GM18907 (cell line): ENCODE data around the gene PDE9A.

Source experiments
- ATAC-seq: cut with Tn5 transposase; IDR thresholded peaks from one replicate; pipeline ENCODE4 v1.9.1; 2021; ENCODE audit warnings: mild to moderate bottlenecking, moderate library complexity; ENCODE audit not compliant: unreplicated experiment

The PDE9A gene

DNA sequence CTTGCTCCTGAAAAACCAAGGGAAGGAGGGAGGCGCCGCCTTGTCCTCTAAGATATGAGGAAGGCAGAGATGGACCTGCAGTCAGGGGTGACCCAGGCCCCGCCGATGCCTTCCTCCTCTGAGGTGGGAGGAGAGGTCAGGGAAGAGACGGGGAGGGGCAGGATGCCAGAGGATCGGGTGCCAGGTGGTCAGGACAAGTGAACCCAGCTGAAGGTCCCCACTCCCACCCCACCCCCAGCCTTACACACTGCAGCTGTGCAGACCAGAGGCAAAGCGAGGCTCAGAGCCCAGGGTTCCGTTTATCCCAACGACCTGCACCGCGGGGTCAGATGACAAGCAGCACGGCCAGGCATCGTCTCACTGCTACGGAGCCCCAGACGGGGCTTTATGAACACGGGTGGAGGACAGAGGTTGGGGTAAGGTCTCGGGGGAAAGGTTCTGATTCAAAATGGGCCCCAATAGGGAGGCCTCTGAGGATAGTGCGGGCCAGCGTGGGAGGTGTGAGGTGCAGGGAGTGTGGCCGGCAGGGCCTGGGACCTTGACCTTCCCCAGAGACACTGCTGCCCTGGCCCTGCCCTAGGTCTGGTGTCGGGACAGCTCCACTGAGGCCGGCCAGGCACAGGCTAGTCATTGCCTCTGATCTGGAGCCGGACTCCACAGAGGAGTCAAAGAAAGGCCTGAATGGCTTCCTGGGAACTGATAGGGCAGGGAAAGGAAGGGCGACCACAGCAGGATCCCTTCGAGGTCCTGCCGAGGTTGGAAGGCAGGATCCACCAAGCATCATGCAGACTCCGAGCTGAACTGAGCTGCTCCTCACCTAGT lies 113.5 kb downstream of the PDE9A start:
- no peak for ATAC-seq

DNA sequence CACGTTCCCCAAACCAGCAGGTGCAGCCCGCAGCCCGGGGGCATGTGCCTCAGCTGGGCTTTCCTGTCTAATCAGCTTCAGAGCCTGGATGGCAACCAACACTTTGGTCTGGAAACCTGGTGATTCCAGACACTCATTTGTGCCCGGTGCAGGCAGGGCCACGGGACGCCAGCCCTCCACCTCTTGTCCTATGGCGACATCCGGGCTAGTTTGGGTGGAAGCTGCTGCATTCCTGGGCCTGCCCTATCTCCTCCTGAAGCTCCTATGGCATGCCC lies 114.1 kb downstream of the PDE9A start:
- no peak for ATAC-seq

DNA sequence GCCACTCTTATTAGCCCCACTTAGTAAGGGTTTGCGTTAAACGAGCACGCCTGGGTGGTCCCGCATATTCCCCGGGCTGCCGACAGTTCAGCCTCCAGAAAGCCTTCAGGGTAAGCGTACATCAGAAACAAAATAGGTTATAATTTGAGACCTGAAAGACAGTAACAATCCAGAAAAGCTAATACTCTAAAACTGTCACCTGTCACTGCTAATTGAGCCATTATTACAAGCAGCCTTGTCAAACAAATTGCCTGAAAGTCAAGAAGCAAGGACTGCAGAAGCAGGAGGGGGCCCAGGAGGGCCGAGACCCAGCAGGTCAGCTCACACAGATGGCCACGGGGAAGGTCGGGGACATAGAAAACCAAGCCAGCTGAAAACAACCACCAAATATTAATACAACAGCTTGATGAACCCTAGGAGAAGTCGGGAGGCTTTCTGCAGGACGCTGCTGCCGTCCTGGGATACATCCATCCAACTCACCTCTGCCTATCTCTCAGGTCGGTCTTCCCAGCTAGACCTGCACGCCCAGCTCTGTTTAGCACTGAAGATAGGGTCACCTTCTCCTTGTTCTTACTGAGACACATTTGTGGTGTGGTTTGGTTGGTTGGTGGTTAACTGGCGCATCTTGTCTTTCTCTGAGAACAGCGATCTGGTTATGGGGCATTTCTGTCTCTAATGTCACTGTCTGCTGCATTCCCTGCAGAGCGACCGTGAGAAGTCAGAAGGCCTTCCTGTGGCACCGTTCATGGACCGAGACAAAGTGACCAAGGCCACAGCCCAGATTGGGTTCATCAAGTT lies 115.1 kb downstream of the PDE9A start:
- ATAC-seq, result no peak

DNA sequence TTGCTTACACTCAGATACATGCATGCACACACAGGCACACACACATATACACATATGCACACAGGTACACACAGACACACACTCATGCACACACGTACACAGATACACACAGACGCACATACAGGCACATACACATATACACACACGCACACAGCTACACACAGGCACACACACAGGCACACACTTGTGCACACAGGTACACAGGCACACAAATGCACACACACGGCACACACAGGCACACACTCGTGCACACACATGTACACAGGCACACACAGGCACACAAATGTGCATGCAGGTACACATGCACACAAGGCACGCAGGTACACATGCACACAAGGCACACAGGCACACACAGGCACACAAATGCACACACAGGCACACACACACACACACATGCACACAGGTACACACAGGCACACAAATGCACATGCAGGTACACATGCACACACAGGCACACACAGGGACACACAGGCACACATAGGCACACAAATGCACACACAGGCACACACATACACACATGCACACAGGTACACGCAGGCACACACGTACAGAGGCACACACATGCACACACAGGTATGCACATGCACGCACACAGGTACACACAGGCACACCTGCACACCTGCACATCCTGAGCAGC lies 115.9 kb downstream of the PDE9A start:
- no peak for ATAC-seq

DNA sequence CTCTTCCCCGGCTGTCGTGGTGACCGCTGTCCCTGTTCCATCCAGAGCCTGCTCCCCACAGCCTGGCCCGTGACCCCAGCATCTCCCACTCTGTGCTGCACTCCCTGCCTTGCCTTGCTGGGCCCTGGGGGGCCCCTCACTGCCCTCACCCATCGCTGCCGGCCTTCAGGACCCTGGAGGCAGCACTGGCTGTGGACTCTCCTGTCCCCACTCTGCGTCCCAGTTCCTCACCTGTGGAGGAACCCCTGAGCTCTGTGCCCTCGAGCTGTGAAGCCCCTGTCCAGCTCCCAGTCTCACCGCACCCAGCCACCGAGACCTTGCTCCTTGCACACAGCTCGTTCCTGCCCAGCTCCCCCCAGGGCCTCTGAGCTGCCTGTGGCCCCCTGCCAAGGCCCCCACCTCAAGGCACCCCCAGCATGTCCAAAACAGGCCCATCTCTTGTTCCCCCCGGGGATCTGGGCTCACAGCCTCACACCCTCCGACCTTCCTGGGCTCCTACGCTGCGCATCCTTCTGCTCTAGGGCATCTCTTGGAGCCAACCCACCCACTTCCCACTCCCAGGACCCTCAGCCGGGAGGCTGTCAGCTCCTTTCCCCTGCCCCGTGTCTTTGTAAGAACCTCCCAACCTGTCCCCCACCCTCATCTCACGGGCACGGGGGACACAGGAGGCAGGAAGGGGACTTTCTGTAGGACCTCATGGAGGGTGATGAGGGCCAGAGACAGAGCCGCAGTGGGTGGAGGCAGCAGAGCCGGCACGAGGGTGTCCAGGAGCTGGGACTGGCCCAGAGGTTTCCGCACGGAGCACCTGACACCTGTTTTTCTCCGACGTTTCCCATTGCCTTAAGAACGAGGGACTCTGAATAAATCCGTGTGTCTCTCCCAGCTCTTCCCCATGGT lies 116.6 kb downstream of the PDE9A start:
- ATAC-seq, result no peak

DNA sequence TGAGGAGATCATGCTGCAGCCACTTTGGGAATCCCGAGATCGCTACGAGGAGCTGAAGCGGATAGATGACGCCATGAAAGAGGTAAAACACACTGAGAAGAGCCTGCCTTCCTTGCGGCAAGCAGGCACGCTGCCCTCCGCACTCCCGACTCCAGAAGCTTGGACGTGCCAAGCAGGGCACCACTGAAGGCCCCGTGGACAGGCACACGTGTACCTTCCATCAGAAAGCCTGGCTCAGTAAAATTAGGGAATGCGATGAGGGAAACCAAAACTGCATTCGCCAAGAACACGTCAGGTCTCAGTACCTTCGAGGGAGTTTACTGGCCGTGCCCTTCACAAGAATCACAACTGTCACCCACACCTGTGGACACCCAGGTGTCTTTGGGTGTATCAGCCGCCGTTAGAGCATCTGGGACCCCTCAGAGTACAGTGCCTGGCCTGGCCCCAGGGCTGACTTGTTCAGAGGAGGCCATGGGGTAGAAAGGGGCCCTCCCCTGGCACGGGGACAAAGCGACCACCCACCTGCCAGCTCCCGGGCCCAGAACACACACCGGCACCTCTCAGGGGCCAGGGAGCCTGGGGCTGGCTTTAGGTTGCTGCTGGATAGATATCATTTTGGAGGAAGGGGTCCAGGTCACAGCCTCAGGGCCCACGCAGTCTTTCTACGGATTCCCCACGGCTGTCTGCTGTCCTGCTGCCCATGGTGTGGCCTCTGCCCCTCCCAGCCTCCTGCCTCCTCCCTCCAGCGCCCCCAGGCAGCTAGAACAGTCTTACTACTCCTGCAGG lies 117.5 kb downstream of the PDE9A start:
- ATAC-seq, result no peak

DNA sequence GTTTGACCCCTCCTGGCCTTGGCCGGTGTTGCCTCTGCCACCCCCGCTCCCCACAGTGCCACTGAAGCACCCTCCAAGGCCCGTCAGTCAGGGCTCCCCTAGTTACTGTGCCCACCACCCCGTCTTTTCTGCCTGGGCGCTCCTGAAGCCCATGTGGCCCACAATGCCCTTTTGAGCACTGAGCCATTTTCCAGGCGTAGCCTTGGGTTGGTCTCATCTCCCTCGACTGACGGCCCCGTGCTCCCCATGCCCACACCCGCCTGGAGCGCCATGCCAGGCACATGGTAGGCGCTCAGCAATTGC lies 118.0 kb downstream of the PDE9A start:
- no peak for ATAC-seq

DNA sequence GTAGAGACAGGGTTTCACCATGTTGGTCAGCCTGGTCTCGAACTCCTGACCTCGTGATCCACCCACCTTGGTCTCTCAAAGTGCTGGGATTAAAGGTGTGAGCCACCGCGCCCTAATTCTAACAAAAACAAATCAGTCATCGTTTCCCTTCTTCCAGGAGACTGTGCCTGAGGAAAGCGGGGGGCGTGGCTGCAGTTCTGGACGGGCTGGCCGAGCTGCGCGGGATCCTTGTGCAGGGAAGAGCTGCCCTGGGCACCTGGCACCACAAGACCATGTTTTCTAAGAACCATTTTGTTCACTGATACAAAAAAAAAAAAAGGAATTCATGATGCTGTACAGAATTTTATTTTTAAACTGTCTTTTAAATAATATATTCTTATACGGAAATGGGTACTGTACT lies 121.7 kb downstream of the PDE9A start:
- ATAC-seq, result no peak

DNA sequence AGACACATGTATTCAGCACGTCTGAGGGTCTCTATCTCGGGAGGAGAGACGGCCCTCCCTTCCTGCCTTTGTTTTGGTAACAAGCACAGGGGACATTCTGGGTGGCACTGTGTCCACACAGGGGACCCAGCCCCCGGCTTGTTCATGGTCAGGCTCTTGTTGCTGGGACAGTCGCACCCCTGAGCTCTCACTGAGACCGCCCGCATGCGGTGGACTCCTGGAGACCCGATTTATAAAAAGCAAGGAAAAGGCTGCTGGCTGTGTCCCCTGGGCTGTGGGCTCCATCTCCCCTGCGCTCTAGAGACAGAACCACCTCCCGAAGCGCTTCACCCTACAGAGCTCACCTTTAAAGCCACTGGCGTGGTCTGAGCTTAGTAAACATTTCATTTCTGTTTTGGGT lies 122.5 kb downstream of the PDE9A start:
- no peak for ATAC-seq

DNA sequence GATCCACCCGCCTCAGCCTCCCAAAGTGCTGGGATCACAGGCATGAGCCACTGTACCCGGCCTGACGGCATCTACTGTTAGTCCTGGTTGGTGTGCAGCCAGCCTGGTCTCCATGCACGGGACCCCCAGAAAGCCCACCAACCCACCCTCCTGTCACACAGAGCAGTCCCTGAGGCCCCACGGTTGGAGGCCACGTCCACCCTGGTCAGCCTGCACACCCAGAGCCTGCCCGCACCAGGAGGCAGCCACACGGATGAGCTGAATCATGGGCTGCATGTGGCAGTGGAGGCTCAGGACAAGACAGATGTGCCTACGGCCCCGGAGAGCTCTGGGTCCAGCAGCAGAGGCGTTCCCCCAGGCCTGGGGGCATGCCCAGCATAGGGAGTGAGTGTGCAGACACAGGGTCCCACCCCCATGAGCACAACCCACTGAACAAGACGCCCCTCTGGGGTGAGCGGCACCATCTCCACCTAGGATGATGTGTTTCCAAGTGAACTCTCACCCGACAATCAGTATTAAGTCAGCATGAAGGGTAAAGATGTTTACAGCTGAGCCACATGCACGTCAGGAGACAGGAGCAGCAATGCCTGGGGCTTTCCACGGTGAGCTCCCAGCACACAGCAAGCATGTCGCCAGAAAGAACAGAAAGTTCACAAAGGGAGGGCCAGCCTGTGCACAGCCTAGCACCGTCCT lies 123.8 kb downstream of the PDE9A start:
- ATAC-seq, result no peak

DNA sequence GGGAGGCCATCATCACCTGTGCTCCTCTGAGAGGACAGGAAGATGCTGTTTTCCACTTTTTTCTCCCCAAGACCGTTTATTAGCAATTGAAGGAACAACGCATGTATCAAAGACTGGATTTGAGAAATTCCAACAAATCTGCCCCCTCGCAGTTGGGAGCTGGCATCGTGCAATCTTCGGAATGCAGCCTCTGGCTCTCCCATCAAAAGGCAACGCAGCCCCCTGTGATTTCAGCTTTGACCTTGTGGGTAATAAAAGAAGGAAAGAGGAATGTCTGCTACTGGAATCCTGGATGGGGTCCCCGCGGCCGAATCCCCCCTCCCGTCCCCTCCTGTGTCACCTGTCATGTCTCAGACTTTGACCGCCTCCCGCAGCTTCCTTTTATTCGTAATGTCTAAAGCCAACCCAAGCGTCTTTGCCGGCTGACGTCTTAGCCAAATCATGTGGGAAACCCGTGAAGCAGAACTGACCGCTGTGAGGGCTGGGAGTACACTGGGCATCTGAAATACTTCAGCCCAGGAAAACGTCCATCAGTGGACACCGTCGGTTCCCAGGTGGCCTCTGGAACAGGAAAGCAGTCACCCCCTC lies 124.4 kb downstream of the PDE9A start:
- ATAC-seq, result no peak

DNA sequence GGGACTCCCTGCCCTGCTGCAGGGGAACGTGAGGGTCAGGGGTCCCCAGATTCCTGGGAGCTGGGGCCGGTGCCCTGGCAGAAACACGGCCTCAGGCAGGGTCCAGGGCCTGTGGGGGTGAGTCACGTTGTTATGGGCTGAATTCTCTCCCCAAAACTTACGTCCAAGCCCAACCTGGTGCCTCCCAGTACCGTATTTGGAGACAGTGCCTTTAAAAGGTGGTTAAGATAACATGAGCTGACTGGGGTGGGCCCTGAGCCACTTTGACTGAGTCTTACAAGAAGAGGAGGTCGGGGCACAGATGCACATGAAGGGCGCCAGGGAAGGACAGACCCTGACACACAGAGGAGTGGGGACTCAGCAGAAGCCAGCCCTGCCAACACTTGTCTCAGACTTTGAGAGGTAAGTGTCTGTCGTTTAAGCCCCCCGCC lies 126.0 kb downstream of the PDE9A start:
- ATAC-seq, result no peak

DNA sequence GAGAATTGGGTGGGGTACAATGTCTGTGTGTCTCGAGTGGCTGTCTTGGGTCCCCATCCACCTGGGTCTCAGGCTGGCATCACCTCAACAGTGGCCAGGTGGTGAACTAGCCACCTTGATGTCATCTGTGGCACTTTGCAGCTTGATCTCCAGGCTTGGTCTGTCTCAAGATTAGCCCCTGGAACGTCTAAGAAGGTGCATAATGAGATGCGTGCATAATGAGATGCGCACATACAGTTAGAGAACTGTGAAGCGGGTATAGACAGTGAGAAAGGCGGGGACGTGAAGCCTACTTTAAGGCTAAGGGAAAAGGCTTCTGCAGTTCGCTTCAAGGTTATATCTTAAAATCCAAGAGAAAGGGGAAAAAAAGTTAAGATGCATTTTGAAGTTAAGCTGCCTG lies 127.2 kb downstream of the PDE9A start:
- no peak for ATAC-seq

DNA sequence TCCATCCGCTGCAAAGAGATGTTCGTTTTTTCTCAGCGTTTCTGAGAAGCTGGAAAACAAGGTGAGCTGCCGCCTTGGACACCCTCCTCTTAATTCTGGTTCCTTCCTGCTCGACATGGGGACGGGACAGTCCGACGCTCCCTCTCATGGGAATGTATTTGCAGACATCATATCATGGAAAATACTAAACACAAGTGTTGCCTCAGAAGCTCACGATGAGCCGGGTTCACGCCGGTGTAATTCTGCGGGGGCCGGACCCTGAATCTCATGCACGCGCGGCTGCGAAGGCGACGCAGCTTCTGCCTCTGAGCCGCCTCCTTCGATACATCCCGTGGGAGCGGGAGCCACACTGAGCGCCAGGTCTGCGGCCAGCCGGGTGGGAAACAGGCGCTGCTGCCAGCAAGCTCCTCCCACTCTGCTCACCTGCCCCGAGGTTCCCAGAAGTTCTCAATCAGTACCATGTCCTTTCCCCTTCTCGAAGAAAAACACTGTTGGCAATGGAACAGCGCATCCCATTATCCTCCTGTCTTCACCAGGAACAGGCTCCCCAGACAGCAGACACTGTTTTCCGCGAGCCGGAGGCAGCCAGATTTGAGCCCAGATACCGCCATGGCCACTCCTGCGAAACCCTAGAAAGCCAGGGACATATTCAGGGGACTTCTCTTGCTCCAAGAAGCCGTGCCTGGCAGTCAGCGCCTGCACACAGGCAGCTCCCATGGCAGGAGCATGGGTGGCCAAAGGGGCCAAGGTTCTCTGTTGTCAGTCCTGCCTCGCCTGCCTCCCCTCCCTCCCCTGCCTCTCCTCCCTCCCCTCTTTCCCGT lies 127.9 kb downstream of the PDE9A start:
- no peak for ATAC-seq

DNA sequence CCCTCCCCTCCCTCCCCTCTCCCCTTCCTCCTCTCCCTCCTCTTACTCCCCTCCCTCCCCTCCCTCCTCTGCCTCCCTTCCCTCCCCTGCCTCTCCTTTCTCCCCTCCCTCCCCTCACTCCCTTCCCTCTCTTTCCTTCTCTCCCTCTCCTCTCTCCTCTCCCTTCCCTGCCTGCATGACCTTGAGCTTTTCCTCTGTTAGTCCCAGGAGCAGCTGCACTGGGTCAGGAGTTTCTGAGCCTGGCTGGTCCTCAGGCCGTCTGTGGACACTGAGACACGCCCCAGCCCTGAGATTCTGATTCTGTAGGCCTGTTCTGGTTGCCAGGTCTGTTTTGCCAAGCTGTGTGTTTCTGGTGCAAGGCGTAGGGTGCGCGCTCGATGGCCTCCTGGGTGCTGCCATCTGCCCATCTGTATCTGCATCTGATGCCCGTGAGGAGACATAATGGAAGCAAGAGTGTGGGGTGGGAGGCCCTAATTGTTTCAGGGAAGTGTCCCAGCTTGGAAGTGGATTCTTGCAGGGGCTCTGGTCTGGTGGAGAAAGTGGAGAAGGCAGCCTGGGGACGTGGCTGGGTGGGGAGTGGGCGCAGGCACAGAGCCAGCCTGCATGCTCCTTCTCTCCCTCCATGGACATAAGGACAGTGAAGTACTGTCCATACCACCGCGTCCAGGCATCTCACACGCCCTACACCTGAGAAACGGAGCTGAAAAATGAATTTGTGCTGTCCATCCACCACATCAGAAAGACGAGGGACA lies 128.7 kb downstream of the PDE9A start:
- ATAC-seq, result no peak

DNA sequence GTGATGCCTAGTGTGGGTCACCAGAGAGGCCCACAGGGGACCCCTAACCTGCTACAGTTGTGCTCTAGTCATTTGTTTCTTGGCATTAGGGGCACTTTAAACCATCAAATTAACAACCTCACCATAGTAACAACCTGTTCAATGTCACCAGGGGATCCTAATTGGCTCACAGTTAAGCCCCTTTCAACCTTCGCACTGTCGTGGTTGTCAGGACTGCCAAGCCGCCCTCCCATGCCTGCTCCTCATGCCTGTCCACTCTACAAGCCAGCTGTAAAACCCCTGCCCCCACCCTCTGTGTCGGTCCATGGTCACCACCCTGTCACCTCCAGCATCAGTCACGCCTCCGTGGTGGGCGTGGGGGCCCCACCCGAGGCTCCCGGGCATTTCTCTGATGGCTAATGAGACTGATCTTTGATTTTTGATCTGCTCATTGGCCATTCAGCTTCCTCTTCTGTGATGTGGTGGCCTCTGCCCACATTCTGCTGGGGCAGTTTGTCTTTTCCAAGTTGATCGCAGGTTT lies 129.4 kb downstream of the PDE9A start:
- ATAC-seq, result no peak

DNA sequence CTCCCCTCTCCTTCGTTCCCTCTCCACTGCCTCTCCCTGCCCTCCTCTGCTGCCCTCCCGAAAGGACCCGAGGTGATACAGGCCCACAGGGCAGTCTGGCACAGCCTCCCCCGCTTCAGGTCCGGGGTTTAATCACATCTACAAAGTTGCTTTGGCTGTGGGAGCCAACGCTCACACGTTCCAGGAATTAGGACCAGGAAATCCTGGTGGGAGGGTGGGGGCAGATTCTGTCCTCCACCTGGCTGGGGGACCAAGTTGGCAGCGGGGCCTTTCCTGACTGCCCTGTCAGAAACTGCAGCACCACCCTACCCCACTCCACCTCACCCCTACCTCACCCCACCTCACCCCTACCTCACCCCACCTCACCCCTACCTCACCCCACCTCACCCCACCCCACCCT lies 130.9 kb downstream of the PDE9A start:
- no peak for ATAC-seq
